ENCODE data around the gene SIPA1L3. TPM values are rescaled to one million over a fixed set of nuclear protein-coding genes. Genes with fewer than 3 reads are reported as not detected.

Gene SIPA1L3
- total and polyA plus RNA-seq, 2 of the 13 experiments (the other 11 are each of a cell fraction or from before 2014, with no cell fraction given), result 5.5 to 7.7 TPM

DNA sequence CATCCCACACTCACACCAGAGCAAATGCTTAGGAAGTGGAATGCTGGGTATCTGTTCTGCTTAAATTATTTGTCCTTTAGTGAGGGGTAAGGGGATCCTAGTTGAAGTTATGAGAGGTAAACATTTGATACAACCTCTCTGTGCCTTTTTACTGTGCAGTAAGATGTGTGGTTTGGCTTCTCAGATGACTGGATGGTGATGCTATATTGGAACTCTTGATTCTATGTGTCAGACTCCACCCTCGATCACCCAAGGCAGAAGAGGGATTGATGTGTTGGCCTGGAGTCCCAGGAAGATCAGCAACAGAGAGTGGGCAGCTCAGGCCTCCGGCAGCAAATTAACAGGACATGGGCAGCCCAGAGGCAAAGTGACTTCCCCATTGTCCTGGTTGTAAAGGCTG, 66.7 kb downstream of the SIPA1L3 start:
- FAIRE-seq (no peak), DNase-seq (ENCODE audit: low spot score) (no peak), ATAC-seq (no peak)
- Histone ChIP-seq H3K79me2 (ENCODE audit: insufficient read depth, low read length) (peaks cover 3% of the 10 kb centered on the region), H3K27ac (ENCODE audit: extremely low read length, insufficient read depth, low read length) (no peak overlapping the region), H2AFZ (ENCODE audit: low read length) (no peak overlapping the region), H3K27me3 (ENCODE audit: control insufficient read depth in 1 of 2, insufficient read depth in 2 of 2, low read length in 2 of 2) (no peaks in the 10 kb centered on the region), H3K4me2 (ENCODE audit: low read depth, low read length) (no peak overlapping the region), H3K9ac (ENCODE audit: insufficient read depth, low read depth, low read length) (no peak overlapping the region), H4K20me1 (ENCODE audit: insufficient read depth, low read length) (no peaks in the 10 kb centered on the region), H3K9me3 (ENCODE audit: low read length) (no peaks in the 10 kb centered on the region), H3K36me3 (replicated peaks in 1 of 2; ENCODE audit: control insufficient read depth in 1 of 2, insufficient read depth in 2 of 2, low read length in 2 of 2) (no peaks in the 10 kb centered on the region), H3K4me1 (ENCODE audit: insufficient read depth, low read length) (peaks cover under 1% of the 10 kb centered on the region; the same call in 1 of the 2 replicates), H3K4me3 (replicated peaks in 1 of 3; ENCODE audit: insufficient read depth in 1 of 3, low read depth in 2 of 3, low read length in 3 of 3) (no peak overlapping the region)
- 100% methylated on average over 2 of the region's 2 CpGs for WGBS (ENCODE audit: low lambda C conversion rate)
- CTCF ChIA-PET (ENCODE audit: low intra/inter-chr PET ratio, low total read pairs), result no interaction called here
- intact Hi-C loops (cut with micrococcal nuclease; ENCODE audit: unreplicated experiment) (no loop called here), in situ Hi-C loops (cut with HindIII; ENCODE audit: extremely low pct_ligation_motif_present, low pct_unique_long_range_greater_than_20kb) (no loop called here)
- no TSS peak for BruUV-seq (replicated peaks)
- POLR2A ChIA-PET, result no interaction called here
- TF ChIP-seq, protein P1, sequence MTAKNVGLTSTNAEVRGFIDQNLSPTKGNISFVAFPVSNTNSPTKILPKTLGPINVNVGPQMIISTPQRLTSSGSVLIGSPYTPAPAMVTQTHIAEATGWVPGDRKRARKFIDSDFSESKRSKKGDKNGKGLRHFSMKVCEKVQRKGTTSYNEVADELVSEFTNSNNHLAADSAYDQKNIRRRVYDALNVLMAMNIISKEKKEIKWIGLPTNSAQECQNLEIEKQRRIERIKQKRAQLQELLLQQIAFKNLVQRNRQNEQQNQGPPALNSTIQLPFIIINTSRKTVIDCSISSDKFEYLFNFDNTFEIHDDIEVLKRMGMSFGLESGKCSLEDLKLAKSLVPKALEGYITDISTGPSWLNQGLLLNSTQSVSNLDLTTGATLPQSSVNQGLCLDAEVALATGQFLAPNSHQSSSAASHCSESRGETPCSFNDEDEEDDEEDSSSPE (CRISPR knock-in tag; IDR thresholded peaks at IDR 0.05), result no peak
- TF ChIP-seq MBD4 (IDR thresholded peaks at IDR 0.05; ENCODE audit: borderline replicate concordance, low read length) (no peak), KDM2A (CRISPR knock-in tag; IDR thresholded peaks at IDR 0.05; ENCODE audit: borderline replicate concordance, low read depth) (no peak), ZNF367 (CRISPR knock-in tag; IDR thresholded peaks at IDR 0.05; ENCODE audit: borderline replicate concordance) (no peak), MYNN (CRISPR knock-in tag; IDR thresholded peaks at IDR 0.05; ENCODE audit: low read depth) (no peak), PHF20 (CRISPR knock-in tag; IDR thresholded peaks at IDR 0.05) (no peak), CHCHD3 (CRISPR knock-in tag; IDR thresholded peaks at IDR 0.05) (no peak), ZNF468 (CRISPR knock-in tag; IDR thresholded peaks at IDR 0.05) (no peak), WIZ (CRISPR knock-in tag; IDR thresholded peaks at IDR 0.05) (no peak), ZNF879 (CRISPR knock-in tag; IDR thresholded peaks at IDR 0.05) (no peak), ZNF644 (CRISPR knock-in tag; IDR thresholded peaks at IDR 0.05; ENCODE audit: low read depth) (no peak), SRSF4 (IDR thresholded peaks at IDR 0.05; ENCODE audit: low read depth, low read length, poor library complexity, severe bottlenecking) (no peak), FOXK2 (IDR thresholded peaks at IDR 0.05) (no peak), SIN3A (IDR thresholded peaks at IDR 0.05; ENCODE audit: borderline replicate concordance, low read depth, low read length) (no peak), JDP2 (CRISPR knock-in tag; IDR thresholded peaks at IDR 0.05; ENCODE audit: borderline replicate concordance) (no peak)
- TF ChIP-seq, protein P2, sequence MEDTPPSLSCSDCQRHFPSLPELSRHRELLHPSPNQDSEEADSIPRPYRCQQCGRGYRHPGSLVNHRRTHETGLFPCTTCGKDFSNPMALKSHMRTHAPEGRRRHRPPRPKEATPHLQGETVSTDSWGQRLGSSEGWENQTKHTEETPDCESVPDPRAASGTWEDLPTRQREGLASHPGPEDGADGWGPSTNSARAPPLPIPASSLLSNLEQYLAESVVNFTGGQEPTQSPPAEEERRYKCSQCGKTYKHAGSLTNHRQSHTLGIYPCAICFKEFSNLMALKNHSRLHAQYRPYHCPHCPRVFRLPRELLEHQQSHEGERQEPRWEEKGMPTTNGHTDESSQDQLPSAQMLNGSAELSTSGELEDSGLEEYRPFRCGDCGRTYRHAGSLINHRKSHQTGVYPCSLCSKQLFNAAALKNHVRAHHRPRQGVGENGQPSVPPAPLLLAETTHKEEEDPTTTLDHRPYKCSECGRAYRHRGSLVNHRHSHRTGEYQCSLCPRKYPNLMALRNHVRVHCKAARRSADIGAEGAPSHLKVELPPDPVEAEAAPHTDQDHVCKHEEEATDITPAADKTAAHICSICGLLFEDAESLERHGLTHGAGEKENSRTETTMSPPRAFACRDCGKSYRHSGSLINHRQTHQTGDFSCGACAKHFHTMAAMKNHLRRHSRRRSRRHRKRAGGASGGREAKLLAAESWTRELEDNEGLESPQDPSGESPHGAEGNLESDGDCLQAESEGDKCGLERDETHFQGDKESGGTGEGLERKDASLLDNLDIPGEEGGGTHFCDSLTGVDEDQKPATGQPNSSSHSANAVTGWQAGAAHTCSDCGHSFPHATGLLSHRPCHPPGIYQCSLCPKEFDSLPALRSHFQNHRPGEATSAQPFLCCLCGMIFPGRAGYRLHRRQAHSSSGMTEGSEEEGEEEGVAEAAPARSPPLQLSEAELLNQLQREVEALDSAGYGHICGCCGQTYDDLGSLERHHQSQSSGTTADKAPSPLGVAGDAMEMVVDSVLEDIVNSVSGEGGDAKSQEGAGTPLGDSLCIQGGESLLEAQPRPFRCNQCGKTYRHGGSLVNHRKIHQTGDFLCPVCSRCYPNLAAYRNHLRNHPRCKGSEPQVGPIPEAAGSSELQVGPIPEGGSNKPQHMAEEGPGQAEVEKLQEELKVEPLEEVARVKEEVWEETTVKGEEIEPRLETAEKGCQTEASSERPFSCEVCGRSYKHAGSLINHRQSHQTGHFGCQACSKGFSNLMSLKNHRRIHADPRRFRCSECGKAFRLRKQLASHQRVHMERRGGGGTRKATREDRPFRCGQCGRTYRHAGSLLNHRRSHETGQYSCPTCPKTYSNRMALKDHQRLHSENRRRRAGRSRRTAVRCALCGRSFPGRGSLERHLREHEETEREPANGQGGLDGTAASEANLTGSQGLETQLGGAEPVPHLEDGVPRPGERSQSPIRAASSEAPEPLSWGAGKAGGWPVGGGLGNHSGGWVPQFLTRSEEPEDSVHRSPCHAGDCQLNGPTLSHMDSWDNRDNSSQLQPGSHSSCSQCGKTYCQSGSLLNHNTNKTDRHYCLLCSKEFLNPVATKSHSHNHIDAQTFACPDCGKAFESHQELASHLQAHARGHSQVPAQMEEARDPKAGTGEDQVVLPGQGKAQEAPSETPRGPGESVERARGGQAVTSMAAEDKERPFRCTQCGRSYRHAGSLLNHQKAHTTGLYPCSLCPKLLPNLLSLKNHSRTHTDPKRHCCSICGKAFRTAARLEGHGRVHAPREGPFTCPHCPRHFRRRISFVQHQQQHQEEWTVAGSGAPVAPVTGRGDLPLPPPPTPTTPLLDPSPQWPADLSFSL (CRISPR knock-in tag; IDR thresholded peaks at IDR 0.05), result no peak
- TF ChIP-seq, protein P3, sequence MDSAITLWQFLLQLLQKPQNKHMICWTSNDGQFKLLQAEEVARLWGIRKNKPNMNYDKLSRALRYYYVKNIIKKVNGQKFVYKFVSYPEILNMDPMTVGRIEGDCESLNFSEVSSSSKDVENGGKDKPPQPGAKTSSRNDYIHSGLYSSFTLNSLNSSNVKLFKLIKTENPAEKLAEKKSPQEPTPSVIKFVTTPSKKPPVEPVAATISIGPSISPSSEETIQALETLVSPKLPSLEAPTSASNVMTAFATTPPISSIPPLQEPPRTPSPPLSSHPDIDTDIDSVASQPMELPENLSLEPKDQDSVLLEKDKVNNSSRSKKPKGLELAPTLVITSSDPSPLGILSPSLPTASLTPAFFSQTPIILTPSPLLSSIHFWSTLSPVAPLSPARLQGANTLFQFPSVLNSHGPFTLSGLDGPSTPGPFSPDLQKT (CRISPR knock-in tag; IDR thresholded peaks at IDR 0.05; ENCODE audit: borderline replicate concordance), result no peak
